ENCODE data around the gene DGLUCY.
A peak's percentile ranks its signal among the peaks of the same experiment; 100 is the strongest.
"Not testable (repeated sequence)": the region's sequence is repeated elsewhere in the genome, so short reads cannot be mapped to it uniquely, and the experiment has no call there.

DGLUCY gene

DNA sequence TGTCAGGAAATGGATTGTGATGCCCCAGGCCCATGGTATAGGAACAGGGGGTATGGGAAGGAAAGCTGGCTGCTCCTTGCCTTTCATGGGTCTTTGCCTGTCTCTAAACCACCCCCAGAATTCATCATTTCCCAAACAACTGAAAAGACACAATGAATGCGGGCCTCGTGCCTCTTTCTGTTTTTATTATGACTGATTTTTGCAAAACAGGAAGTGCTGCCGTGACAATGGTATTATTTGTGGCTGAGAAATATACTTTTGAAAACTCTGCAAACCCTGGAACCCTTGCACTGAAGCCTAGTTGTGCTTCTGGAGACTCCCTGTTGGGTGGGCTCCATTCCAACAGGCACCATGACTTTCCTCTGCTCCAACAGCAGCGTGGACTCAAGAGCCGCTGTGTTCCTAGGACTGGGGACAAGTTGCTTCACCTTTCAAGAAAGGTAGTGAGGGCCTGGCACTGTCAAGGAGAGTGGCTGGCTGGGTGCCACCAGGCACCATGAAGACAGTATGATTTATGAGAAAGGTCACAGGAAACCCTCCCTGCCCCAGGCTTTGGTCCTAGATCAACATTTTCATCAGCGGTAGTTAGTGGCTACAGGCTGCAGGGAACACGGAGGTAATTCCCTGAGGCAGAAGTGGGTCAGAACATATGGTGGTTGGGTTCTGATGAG lies 4.8 kb upstream of the DGLUCY start:
- peak in 1 of 2 donors; percentile 15 for DNase-seq (ENCODE audit: low read depth in 1 of 2, low spot score in 1 of 2)

DNA sequence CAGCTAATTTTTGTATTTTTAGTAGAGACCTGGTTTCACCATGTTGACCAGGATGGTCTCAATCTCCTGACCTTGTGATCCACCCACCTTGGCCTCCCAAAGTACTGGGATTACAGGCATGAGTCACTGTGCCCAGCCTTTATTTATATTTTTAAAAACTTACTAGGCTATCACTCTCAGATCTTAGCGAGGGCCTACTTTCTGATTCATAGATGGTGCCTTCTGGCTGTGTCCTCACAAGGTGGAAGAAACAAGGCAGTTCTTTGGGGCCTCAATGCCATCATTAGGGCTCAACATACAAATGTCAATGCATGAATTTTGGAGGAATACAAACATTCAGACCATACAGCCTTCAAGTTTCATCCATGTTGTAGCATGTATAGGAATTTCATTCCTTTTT lies 2.4 kb upstream of the DGLUCY start:
- no peak for DNase-seq (ENCODE audit: low read depth in 1 of 2, low spot score in 1 of 2)

DNA sequence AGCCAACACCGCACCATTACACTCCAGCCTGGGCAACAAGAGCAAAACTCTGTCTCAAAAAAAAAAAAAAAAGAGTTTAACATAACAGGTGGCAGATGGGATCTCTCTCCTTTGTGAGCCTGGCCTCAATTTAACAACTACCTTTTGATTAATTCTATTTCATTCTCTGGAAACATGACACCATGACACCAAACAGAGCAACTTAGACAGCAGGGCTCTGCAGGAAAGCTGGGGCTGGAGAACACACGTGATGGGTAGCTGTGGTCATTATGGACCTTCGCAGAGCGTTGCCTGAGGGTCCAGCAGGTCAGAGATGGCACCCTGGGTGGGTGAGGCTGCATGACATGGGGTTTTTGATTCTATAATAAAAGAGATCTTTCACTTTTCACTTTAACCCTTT lies 1.7 kb upstream of the DGLUCY start:
- DNase-seq (ENCODE audit: low read depth in 1 of 2, low spot score in 1 of 2) = no peak

DNA sequence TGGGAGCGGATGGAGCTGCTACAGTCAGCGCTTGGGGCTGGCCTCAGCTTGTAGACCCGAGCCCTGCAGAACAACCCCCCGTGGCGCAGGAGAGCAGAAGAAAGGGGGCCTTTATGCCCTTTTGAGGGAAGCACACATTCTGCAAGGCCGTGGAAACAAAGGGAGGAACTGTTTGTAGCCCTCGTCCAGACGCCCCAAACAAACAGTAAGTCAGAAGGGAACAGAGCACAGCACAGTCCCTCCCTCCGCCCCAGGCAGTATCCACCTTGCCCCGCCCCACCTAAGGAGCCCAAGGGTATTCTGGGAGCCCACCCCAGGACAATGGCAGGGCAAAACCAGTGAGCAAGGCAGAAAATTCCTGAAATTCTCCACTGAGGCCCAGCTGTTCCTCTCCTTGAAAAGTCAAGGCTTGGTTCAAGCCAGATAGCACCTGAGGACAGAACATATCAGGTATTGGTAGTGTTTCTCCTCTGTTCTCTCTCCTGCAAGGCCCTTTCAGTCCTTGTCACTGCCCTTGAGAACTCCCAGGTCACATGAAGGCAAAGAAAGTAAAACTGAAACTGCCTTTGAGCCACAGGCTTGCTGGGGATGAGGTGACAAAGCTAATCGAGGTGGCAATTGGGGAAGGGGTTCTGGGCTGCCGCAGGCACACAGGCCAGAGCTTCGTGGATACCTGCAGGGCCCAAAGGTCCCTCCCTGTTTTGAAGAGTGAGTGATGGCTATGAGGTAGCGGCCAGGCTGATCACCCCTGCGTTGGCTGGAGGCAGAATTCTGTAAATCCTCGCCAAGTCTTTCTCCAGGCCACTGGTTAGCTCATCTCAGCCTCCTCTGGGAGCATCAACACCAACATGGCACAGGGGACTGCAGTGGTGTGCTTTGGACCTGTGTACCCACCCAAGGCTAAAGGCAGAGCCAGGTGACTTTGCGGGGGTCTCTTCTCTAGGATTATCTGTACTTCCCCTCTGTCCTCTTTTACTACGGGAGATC lies 499 bp downstream of the DGLUCY start:
- DNase-seq (ENCODE audit: low read depth in 1 of 2, low spot score in 1 of 2) = peak; percentile 32 to 47

- no peak for DNase-seq (ENCODE audit: low read depth in 1 of 2, low spot score in 1 of 2)
Observed at GRCh38 chr14:91115986-91116770, 2.3 kb downstream of the DGLUCY start.

DNA sequence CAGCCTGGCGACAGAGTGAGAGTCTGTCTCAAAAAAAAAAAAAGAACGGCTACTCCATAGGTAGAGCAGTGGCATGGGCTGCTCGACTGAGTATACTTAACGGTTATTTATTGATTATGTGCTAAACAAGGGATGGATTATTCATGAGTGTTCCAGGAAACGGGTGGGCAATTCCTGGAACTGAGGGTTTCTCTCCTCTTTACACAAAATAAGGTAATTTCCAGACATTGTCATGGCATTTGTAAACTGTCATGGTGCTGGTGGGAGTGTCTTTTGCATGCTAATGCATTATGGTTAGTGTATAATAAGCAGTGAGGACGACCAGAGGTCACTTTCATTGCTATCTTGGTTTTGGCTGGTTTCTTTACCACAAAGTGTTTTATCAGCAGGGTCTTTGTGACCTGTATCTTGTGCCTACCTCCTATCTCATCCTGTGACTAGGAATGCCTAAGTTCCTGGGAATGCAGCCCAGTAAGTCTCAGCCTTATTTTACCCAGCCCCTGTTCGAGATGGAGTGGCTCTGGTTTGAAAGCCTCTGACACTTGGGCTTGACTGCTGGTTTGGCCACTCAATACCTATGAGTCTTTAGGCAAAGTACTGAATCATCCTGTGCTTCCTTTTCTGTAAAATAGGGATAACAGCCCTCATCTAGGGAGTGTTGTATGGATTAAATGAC lies 3.2 kb downstream of the DGLUCY start:
- DNase-seq (ENCODE audit: low read depth in 1 of 2, low spot score in 1 of 2) = peak in 1 of 2 donors; percentile 45

GRCh38 chr14:91117960-91118359 lies 4.1 kb downstream of the DGLUCY start:
- no peak for DNase-seq (ENCODE audit: low read depth in 1 of 2, low spot score in 1 of 2)

DNA sequence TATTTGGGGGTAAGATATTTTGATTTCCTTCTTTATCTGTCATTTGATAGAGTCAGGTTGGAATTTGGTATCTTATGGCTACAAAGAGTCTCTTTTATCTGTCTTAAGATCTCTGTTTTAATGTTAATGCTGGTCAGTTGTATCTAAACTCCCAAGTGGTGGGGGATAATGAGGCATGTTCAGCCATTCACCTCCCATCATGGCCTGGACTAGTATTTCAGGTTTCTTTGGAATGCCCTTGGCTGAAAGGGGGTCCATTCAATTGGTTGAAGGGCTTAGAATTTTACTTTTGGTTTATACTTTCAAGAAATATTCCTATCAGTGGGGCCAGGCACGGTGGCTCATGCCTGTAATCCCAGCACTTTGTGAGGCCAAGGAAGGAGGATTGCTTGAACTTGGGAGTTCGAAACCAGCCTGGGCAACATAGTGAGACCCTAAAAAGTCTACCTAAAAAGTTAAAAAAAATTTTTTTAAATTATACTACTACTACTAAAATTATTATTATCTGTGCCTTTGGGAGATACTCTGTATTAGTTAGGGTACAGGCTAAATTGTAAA lies 4.7 kb downstream of the DGLUCY start:
- DNase-seq (ENCODE audit: low read depth in 1 of 2, low spot score in 1 of 2) = no peak

- no peak for DNase-seq (ENCODE audit: low read depth in 1 of 2, low spot score in 1 of 2)
Observed at GRCh38 chr14:91119556-91120311, 5.9 kb downstream of the DGLUCY start.

- DNase-seq (ENCODE audit: low read depth in 1 of 2, low spot score in 1 of 2) = no peak
Observed at GRCh38 chr14:91123201-91123600, 9.3 kb downstream of the DGLUCY start.

GRCh38 chr14:91124406-91125270 lies 10.8 kb downstream of the DGLUCY start:
- DNase-seq (ENCODE audit: low read depth in 1 of 2, low spot score in 1 of 2) = not testable (repeated sequence)

DNA sequence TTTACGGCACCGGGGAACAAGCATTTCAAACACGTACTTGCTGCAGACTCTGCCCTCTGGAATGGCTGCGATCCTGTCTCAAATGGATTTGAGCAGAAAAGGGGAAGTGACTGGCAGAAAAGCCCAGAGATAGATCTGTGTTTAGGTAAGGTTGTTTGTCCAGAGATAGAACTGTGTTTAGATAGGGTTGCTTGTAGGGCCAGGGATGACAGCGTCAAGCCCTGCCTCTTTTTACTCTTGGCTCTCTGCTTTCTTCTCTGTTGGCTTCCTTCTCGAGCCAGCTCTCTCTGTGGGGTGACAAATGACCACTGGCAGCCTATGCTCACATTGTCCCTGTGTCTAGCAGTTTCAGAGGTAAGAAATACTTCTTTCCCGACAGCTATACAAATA lies 11.4 kb downstream of the DGLUCY start:
- DNase-seq (ENCODE audit: low read depth in 1 of 2, low spot score in 1 of 2) = no peak

DNA sequence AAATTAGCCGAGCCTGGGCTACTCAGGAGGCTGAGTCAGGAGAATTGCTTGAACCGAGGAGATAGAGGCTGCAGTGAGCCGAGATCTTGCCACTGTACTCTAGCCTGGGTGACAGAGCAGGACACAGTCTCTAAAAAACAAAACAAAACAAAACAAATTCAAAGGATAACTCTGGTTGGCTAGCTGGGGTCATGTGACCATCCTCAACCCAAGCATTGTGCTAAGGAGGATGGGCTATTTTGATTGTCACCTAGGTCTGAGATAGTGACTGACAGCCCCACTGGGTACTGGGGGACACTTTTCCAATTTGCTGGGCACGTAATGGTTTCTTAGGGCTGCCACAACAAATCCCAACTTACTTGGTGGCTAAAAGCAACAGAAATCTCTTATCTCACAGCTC lies 11.9 kb downstream of the DGLUCY start:
- no peak for DNase-seq (ENCODE audit: low read depth in 1 of 2, low spot score in 1 of 2)

- DNase-seq (ENCODE audit: low read depth in 1 of 2, low spot score in 1 of 2) = no peak
Observed at GRCh38 chr14:91126761-91127160, 12.9 kb downstream of the DGLUCY start.

DNA sequence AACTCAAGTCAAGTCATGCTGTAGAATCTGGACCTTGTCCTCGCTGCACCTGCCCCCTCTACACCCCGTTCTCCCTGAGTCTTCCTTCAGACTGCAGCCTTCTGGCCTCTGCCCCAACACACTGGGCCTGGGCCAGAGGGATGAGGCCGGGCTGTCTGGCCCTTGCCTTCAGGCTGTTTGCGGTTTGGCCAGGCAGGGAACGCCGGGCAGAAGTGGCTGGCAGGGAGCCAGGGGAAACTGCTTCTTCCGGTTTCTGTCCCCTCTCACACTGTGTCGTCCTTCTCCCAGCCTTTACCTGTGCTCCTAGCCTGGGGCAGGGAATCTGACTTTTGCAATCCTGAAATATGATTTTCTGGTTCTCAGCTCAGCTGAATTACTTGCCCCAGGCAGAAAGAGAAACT lies 13.5 kb downstream of the DGLUCY start:
- no peak for DNase-seq (ENCODE audit: low read depth in 1 of 2, low spot score in 1 of 2)

GRCh38 chr14:91127924-91128323 lies 14.1 kb downstream of the DGLUCY start:
- DNase-seq (ENCODE audit: low read depth in 1 of 2, low spot score in 1 of 2) = no peak

GRCh38 chr14:91128699-91129098 lies 14.8 kb downstream of the DGLUCY start:
- DNase-seq (ENCODE audit: low read depth in 1 of 2, low spot score in 1 of 2) = no peak

DNA sequence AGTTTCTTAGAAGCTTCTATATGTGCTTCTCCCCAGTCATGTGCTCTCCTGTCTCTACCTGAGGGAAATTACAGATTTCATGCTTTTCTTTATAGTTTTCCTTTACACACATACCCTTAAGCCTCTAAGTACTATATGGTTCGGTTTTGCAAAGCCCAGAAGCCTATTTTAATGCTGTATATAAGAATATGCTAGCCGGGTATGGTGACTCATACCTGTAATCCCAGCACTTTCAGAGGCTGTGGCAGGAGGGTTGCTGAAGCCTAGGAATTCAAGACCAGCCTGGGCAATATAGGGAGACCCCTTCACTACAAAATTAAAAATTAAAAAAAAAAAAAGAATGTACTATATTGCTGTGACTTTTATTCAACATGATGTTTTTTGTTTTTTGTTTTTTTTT lies 15.4 kb downstream of the DGLUCY start:
- no peak for DNase-seq (ENCODE audit: low read depth in 1 of 2, low spot score in 1 of 2)

DNA sequence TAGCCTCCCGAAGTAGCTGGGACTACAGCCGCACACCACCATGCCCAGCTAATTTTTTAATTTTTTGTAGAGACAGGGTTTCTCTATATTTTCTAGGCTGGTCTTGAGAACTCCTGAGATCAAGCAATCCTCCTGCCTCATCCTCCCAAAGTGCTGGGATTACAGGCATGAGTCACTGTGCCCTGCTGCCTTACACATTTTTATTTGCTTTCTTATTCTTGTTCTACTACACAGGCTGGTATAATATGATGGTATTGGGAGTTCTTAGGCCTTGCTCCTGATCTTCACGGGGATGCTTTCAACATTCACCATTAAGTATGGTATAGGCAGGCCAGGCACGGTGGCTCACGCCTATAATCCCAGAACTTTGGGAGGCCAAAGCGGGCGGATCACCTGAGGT lies 21.2 kb downstream of the DGLUCY start:
- no peak for DNase-seq (ENCODE audit: low read depth in 1 of 2, low spot score in 1 of 2)
